RWPE2 (cell line): ENCODE data around the gene ZSCAN20.

Source experiments
- ATAC-seq: fragments of 200-7000 bp; cut with Tn5 transposase; 3 replicates; pipeline ENCODE4 v1.9.1; 2021; ENCODE audit warnings: low read depth
- DNase-seq: peaks from one replicate; pipeline ENCODE4 v3.0.0-alpha.2; 2020; ENCODE audit warnings: low spot score
- H3K27ac ChIP-seq: fragments of 450-650 bp; 2 replicates; pipeline ENCODE4 v1.5.1; 2017; ENCODE audit warnings: mild to moderate bottlenecking; ENCODE audit not compliant: poor library complexity, severe bottlenecking
- H3K27me3 ChIP-seq: fragments of 250-450 bp; sonication (Bioruptor Pico); 2 replicates; pipeline ENCODE4 v1.5.1; 2021; ENCODE audit warnings: mild to moderate bottlenecking, moderate library complexity; ENCODE audit not compliant: insufficient read depth, poor library complexity, severe bottlenecking
- H3K36me3 ChIP-seq: fragments of 250-450 bp; sonication (Bioruptor Pico); 2 replicates; pipeline ENCODE4 v1.5.1; 2020; ENCODE audit warnings: low read depth, mild to moderate bottlenecking, moderate library complexity
- H3K4me1 ChIP-seq: fragments of 250-450 bp; sonication (Bioruptor Pico); 2 replicates; pipeline ENCODE4 v1.5.1; 2021; ENCODE audit warnings: mild to moderate bottlenecking, moderate library complexity; ENCODE audit not compliant: insufficient read depth, poor library complexity, severe bottlenecking
- H3K4me3 ChIP-seq: fragments of 250-450 bp; sonication (Bioruptor Pico); 2 replicates; pipeline ENCODE4 v1.5.1; 2021; ENCODE audit warnings: mild to moderate bottlenecking, moderate library complexity; ENCODE audit not compliant: severe bottlenecking
- H3K9me3 ChIP-seq: fragments of 250-450 bp; sonication (Bioruptor Pico); 2 replicates; pipeline ENCODE4 v1.5.1; 2021; ENCODE audit warnings: mild to moderate bottlenecking, moderate library complexity; ENCODE audit not compliant: severe bottlenecking
- TF ChIP-seq, protein P1 (sequence below): fragments of 450-650 bp; IDR thresholded peaks from one replicate; pipeline ENCODE4 v1.5.1; 2017; ENCODE audit warnings: mild to moderate bottlenecking, moderate library complexity; ENCODE audit not compliant: poor library complexity, severe bottlenecking

The ZSCAN20 gene

DNA sequence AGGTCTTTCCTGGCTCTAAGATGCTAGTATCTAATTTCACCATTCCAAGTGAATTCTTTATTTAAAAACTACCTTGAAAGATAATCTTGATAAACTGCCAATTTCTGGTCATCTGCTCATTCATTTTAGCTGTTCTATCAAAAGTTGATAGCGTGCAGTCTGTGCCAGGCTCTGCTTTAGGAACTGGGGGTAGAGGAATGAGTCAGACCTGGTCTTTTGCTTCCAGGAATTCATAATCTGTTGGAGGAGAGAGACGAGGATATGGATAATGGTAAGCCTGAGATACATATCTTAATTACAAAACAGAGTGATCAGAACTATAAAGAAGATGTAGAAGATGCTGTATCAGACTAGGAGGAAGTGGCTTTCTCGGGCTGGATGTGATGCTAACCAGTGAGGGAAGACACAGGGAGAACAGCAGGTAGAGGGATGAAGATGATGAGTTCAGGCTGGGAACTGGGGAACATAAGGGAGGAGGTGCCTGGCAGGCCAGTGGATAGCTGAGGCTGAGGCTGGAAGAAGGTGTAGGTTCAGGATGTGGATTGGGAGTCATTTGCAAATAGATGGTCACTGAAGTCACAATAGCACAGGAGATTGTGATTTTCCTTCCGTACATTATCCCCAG is 29.3 kb upstream of the ZSCAN20 start:
- Histone ChIP-seq H3K9me3 (no peaks in the 10 kb centered on the region), H3K27me3 (no peaks in the 10 kb centered on the region), H3K4me1 (peaks cover 30% of the 10 kb centered on the region), H3K36me3 (no peaks in the 10 kb centered on the region), H3K4me3 (no peak overlapping the region), H3K27ac (peak overlapping the region; percentile 45)
- TF ChIP-seq, protein P1, sequence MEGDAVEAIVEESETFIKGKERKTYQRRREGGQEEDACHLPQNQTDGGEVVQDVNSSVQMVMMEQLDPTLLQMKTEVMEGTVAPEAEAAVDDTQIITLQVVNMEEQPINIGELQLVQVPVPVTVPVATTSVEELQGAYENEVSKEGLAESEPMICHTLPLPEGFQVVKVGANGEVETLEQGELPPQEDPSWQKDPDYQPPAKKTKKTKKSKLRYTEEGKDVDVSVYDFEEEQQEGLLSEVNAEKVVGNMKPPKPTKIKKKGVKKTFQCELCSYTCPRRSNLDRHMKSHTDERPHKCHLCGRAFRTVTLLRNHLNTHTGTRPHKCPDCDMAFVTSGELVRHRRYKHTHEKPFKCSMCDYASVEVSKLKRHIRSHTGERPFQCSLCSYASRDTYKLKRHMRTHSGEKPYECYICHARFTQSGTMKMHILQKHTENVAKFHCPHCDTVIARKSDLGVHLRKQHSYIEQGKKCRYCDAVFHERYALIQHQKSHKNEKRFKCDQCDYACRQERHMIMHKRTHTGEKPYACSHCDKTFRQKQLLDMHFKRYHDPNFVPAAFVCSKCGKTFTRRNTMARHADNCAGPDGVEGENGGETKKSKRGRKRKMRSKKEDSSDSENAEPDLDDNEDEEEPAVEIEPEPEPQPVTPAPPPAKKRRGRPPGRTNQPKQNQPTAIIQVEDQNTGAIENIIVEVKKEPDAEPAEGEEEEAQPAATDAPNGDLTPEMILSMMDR, result no peak
- ATAC-seq, result peak; percentile 70
- no peak for DNase-seq

- no peak for DNase-seq
- no peak overlapping the region for H3K4me3 ChIP-seq
- no peaks in the 10 kb centered on the region for H3K36me3 ChIP-seq
- peaks cover 30% of the 10 kb centered on the region for H3K4me1 ChIP-seq
- TF ChIP-seq, protein P1, result no peak
- peak overlapping the region; percentile 45 for H3K27ac ChIP-seq
- H3K27me3 ChIP-seq, result no peaks in the 10 kb centered on the region
- ATAC-seq, result no peak
- no peaks in the 10 kb centered on the region for H3K9me3 ChIP-seq
These were observed 28.7 kb upstream of the ZSCAN20 start for GRCh38 chr1:33443705-33444180.

GRCh38 chr1:33445108-33445507 is 27.3 kb upstream of the ZSCAN20 start:
- peaks cover 24% of the 10 kb centered on the region for H3K4me1 ChIP-seq
- TF ChIP-seq, protein P1, result no peak

DNA sequence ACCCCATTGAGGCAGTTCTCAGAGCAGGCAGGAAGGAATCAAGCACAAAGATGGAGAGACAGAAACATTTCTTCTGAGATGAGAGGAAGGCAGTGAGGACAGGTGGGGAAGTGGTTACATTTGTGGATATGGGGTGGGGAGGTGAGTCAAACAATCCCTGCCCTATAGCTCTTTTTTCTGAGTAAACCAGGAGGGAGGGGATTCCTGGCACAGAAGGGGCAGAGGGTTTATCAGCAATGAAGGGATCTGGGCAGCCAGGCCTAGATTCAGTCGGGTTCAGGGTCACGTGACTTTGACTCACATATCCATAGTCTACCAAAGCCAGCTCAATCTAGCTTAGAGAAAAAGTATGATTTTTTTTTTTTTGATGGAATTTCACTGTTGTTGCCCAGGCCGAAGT is 25.9 kb upstream of the ZSCAN20 start:
- H3K36me3 ChIP-seq, result no peaks in the 10 kb centered on the region
- DNase-seq (no peak), ATAC-seq (no peak)
- H3K4me1 ChIP-seq, result peaks cover 18% of the 10 kb centered on the region
- TF ChIP-seq, protein P1, result no peak
- no peak overlapping the region for H3K27ac ChIP-seq
- no peak overlapping the region for H3K4me3 ChIP-seq
- H3K9me3 ChIP-seq, result no peaks in the 10 kb centered on the region
- no peaks in the 10 kb centered on the region for H3K27me3 ChIP-seq

More at GRCh38 chr1:33445108-33445507, 27.3 kb upstream of the ZSCAN20 start:
- no peaks in the 10 kb centered on the region for H3K9me3 ChIP-seq
- no peak overlapping the region for H3K4me3 ChIP-seq
- no peaks in the 10 kb centered on the region for H3K27me3 ChIP-seq
- no peak overlapping the region for H3K27ac ChIP-seq
- H3K36me3 ChIP-seq, result no peaks in the 10 kb centered on the region
- ATAC-seq, result no peak
- no peak for DNase-seq

DNA sequence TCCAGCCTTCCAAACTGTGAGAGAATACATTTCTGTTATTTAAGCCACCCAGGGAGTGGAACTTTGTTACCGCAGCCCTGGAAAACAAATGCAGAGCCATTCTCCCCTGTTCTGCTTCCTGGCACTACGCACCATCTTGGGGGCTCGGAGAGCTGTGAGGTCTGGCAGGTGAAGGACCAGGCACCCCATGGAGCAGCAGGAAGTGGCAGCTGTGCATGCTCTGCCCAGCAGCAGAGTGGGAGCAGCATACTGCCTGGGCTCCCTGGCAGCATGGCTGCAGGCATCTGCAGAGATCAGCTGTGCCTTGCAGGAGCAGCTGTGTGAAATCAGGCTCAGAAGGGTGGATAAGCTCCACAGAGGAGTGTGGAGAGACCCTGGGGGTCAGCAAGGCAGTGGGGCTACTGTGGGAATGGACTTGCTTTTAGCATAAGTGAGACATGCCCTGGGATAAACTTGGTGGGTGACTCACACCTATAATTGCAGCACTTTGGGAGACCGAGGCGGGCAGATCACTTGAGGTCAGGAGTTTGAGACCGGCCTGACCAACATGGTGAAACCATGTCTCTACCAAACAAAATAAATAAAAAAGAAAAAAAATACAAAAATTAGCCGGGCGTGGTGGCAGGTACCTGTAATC is 17.7 kb upstream of the ZSCAN20 start:
- TF ChIP-seq, protein P1, result no peak
- Histone ChIP-seq H3K27me3 (no peaks in the 10 kb centered on the region), H3K4me3 (no peak overlapping the region), H3K4me1 (peaks cover 11% of the 10 kb centered on the region), H3K27ac (no peak overlapping the region), H3K36me3 (no peaks in the 10 kb centered on the region; the same call in 1 of the 2 replicates), H3K9me3 (no peaks in the 10 kb centered on the region)
- DNase-seq, result no peak
- no peak for ATAC-seq
